OCI-LY1 (cell line): ENCODE measurements around the gene SGMS2.

Source experiments
- H2AFZ ChIP-seq: fragments of 200-600 bp; sonication (generic), shearing (Covaris generic); 2 replicates; pipeline ENCODE4 v1.6.0; 2014; ENCODE audit warnings: antibody characterized with exemption, mild to moderate bottlenecking, low read length
- H3F3A ChIP-seq: fragments of 200-600 bp; sonication (generic), shearing (Covaris generic); 2 replicates; pipeline ENCODE4 v1.6.0; 2014; ENCODE audit warnings: mild to moderate bottlenecking, antibody characterized with exemption, low read length, moderate library complexity; ENCODE audit not compliant: insufficient read depth
- H3K27ac ChIP-seq: fragments of 200-600 bp; sonication (generic); 2 replicates; pipeline ENCODE4 v1.5.1; 2014; ENCODE audit warnings: low read length, mixed run types, mild to moderate bottlenecking, low read depth; ENCODE audit not compliant: poor library complexity, severe bottlenecking
- H3K27me3 ChIP-seq: fragments of 200-600 bp; sonication (generic); 2 replicates; pipeline ENCODE4 v1.6.0; 2014; ENCODE audit warnings: antibody characterized with exemption, mild to moderate bottlenecking, low read length, moderate library complexity; ENCODE audit not compliant: insufficient read depth
- H3K36me3 ChIP-seq: fragments of 200-600 bp; sonication (generic); 2 replicates; pipeline ENCODE4 v1.6.1; 2014; ENCODE audit warnings: mild to moderate bottlenecking, antibody characterized with exemption, low read length, moderate library complexity, mixed read lengths; ENCODE audit not compliant: insufficient read depth
- H3K4me1 ChIP-seq: fragments of 200-600 bp; sonication (generic); 2 replicates; pipeline ENCODE4 v1.5.1; 2014; ENCODE audit warnings: mild to moderate bottlenecking, low read length, moderate library complexity; ENCODE audit not compliant: insufficient read depth, severe bottlenecking
- H3K4me2 ChIP-seq: fragments of 200-600 bp; sonication (generic), shearing (Covaris generic); 2 replicates; pipeline ENCODE4 v1.6.1; 2014; ENCODE audit warnings: low read length
- H3K4me3 ChIP-seq: fragments of 200-600 bp; sonication (generic); 2 replicates; pipeline ENCODE4 v1.5.1; 2014; ENCODE audit warnings: low read length, low read depth, mild to moderate bottlenecking, mixed read lengths; ENCODE audit not compliant: poor library complexity, severe bottlenecking
- H3K79me2 ChIP-seq: fragments of 200-600 bp; shearing (Covaris generic); 2 replicates; pipeline ENCODE4 v1.6.1; 2016; ENCODE audit warnings: mixed run types, low read length, mixed read lengths; ENCODE audit not compliant: insufficient read depth
- H3K9ac ChIP-seq: fragments of 200-600 bp; sonication (generic), shearing (Covaris generic); 2 replicates; pipeline ENCODE4 v1.6.1; 2014; ENCODE audit warnings: mild to moderate bottlenecking, low read length, mixed read lengths
- H3K9me2 ChIP-seq: fragments of 200-600 bp; sonication (generic), shearing (Covaris generic); 2 replicates; pipeline ENCODE4 v1.6.1; 2014; ENCODE audit warnings: low read depth, mild to moderate bottlenecking, low read length, mixed read lengths
- H3K9me3 ChIP-seq: fragments of 200-600 bp; shearing (Covaris generic); 2 replicates; pipeline ENCODE4 v1.6.1; 2014; ENCODE audit warnings: low read length, mixed read lengths
- H4K20me1 ChIP-seq: fragments of 200-600 bp; sonication (generic), shearing (Covaris generic); 2 replicates; pipeline ENCODE4 v1.6.0; 2016; ENCODE audit warnings: mild to moderate bottlenecking, low read length; ENCODE audit not compliant: insufficient read depth
- EZH2 ChIP-seq: fragments of 200-600 bp; sonication (generic), shearing (Covaris generic); IDR thresholded peaks from 2 replicates; pipeline ENCODE4 v1.8.0; 2017; ENCODE audit warnings: borderline replicate concordance, mixed run types, mild to moderate bottlenecking, antibody characterized with exemption, low read length, moderate library complexity, mixed read lengths
- TF ChIP-seq, protein P1 (sequence below): fragments of 200-600 bp; sonication (generic), shearing (Covaris generic); IDR thresholded peaks from 2 replicates; pipeline ENCODE4 v1.5.1; 2017; ENCODE audit warnings: mild to moderate bottlenecking, antibody characterized with exemption, low read length, moderate library complexity, mixed read lengths

Gene SGMS2

DNA sequence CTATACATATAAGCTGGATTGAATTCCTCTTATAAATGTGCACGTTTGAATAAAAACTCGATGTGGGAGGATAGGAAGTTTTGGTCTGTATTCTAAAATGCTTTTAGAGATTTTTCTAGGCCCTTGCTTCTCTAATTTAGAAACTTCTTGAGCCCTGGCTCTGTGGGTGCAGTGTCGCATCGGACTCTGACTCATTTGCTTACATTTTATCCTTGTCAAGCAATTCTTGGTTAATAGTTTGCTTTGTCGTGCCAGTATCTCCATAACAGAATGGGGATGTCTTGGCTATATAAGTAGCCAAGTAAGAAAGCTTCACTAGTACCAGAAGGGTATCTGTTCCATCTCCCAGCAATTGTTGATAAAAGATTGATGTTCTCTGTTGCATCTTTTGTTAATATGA, 10.7 kb downstream of the SGMS2 start:
- H3F3A ChIP-seq: no peaks in the 10 kb centered on the region
- H3K79me2 ChIP-seq: no peaks in the 10 kb centered on the region
- no peaks in the 10 kb centered on the region for H3K27me3 ChIP-seq
- H3K4me1 ChIP-seq: no peaks in the 10 kb centered on the region
- no peaks in the 10 kb centered on the region for H3K9me2 ChIP-seq
- H3K9ac ChIP-seq: no peak overlapping the region
- no peaks in the 10 kb centered on the region for H3K9me3 ChIP-seq
- no peaks in the 10 kb centered on the region for H4K20me1 ChIP-seq
- no peak overlapping the region for H2AFZ ChIP-seq
- H3K4me3 ChIP-seq: no peak overlapping the region
- TF ChIP-seq, protein P1, sequence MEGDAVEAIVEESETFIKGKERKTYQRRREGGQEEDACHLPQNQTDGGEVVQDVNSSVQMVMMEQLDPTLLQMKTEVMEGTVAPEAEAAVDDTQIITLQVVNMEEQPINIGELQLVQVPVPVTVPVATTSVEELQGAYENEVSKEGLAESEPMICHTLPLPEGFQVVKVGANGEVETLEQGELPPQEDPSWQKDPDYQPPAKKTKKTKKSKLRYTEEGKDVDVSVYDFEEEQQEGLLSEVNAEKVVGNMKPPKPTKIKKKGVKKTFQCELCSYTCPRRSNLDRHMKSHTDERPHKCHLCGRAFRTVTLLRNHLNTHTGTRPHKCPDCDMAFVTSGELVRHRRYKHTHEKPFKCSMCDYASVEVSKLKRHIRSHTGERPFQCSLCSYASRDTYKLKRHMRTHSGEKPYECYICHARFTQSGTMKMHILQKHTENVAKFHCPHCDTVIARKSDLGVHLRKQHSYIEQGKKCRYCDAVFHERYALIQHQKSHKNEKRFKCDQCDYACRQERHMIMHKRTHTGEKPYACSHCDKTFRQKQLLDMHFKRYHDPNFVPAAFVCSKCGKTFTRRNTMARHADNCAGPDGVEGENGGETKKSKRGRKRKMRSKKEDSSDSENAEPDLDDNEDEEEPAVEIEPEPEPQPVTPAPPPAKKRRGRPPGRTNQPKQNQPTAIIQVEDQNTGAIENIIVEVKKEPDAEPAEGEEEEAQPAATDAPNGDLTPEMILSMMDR: no peak
- no peak overlapping the region for H3K27ac ChIP-seq
- no peaks in the 10 kb centered on the region for H3K36me3 ChIP-seq
- H3K4me2 ChIP-seq: no peak overlapping the region

DNA sequence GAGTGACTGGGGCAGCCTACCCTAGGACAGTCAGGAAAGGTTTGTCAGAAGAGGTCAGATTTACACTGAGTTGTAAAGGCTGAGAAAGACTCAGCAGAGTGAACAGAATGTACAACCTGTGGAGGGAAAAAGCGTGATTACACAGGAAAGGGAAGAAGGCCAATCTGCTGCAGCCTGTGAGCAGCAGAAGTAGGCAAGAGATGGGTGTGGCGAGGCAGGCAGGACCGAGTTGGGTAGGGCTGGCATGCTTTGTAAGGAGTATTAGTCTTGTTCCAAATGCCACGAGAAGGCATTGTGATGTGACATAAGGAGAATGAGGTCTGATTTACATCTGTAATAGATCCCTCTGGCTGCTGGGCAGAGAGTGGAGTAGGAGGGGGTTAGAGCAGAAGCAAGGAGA, 12.6 kb downstream of the SGMS2 start:
- Histone ChIP-seq H3K9me2 (no peaks in the 10 kb centered on the region), H3K4me2 (no peak overlapping the region), H3F3A (no peaks in the 10 kb centered on the region), H3K4me1 (no peaks in the 10 kb centered on the region), H3K27ac (no peak overlapping the region), H2AFZ (no peak overlapping the region), H3K9me3 (no peaks in the 10 kb centered on the region), H4K20me1 (no peaks in the 10 kb centered on the region), H3K4me3 (no peak overlapping the region), H3K27me3 (no peaks in the 10 kb centered on the region), H3K36me3 (no peaks in the 10 kb centered on the region), H3K9ac (no peak overlapping the region), H3K79me2 (no peaks in the 10 kb centered on the region)
- TF ChIP-seq, protein P1: no peak
- no peak for TF ChIP-seq EZH2

DNA sequence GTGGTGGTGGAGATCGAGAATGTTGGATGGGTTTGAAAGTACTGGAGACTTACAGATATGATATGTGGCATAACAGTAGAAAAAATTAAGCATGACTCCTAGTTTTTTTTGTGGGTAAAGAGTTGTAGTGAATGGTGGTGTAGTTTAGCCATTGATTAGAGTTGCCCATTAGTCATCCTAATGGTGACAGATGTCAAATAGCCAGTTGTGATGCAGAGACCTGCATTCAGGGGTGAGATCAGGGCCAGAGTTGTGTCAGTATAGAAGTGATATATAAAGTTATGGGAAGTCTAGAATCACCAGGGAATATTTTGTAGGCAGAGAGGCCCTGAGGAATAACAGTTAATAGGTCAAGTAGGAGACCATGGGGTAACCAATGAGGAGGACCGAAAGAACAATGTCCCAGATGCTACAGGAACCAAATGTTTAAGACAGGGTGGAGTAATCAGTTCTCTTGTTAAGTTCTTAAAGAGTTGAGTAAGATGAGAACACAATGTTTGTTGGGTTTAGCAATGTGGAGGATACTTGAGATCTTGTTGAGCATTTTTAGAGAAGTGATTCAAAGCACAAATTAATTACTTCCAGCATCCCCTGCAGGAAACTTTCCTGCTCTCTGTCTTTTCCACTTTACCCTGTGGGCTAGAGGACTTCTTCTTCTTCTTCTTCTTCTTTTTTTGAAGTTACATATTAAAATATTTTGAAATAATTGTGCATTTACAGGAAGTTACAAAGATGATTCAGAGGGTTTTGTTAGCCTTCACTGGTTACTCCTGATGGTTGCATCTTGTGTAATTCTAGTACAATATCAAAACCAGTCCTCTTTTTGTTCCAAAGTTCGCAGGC, 13.3 kb downstream of the SGMS2 start:
- Histone ChIP-seq H2AFZ (no peak overlapping the region), H3K79me2 (no peaks in the 10 kb centered on the region), H3K4me3 (no peak overlapping the region), H3K4me2 (no peak overlapping the region), H3K36me3 (no peaks in the 10 kb centered on the region), H4K20me1 (no peaks in the 10 kb centered on the region), H3K27ac (no peak overlapping the region), H3K9me2 (no peaks in the 10 kb centered on the region), H3F3A (no peaks in the 10 kb centered on the region), H3K27me3 (no peaks in the 10 kb centered on the region), H3K9ac (no peak overlapping the region), H3K9me3 (no peaks in the 10 kb centered on the region), H3K4me1 (no peaks in the 10 kb centered on the region)
- TF ChIP-seq, protein P1: no peak
- TF ChIP-seq EZH2: no peak
